ENCODE measurements around the gene CNOT3.

Gene CNOT3

DNA sequence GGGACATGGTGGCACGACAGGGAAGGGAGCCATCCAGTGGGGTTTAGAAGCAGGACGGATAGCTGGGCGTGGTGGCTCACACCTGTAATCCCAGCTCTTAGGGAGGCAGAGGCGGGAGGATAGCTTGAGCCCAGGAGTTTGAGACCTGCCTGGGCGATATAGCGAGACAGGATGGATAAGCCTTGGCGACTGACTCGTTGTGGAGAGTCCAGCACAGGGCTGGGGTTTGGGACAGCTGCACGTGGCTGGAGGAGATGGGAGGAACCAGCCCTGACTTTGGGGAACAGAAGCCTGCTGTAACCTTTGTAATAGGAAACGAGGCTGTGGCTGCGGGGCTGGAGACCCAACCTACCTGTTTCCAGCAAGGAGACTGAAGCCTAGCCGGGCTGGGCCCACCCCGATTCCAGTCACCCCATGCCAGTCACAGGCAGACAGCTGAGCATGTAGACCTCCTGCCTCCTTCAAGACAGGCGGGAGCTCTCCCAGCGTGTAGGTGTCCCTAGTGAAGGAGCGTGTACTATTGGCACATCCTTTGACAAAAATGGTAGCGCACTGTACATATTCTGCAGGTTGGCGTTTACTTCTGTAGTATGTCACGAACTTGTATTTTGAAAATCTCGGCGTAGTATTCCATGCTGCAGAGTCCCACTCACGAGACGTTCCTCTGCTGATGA, 13.9 kb downstream of the CNOT3 start:
- DNase-seq (ENCODE audit: low read depth): no peak

DNA sequence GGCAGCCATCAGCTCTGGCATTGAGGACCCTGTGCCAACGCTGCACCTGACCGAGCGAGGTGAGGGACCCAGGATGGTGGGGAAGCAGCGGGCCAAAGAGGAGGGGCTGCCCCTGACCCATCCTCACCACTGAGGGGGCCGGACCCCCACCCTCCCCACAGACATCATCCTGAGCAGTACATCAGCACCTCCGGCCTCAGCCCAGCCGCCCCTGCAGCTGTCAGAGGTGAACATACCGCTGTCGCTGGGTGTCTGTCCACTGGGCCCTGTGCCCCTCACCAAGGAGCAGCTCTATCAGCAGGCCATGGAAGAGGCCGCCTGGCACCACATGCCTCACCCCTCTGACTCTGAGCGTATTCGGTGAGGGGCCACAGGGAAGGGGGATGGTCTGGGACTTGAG, 14.7 kb downstream of the CNOT3 start:
- no peak for DNase-seq (ENCODE audit: low read depth)

DNA sequence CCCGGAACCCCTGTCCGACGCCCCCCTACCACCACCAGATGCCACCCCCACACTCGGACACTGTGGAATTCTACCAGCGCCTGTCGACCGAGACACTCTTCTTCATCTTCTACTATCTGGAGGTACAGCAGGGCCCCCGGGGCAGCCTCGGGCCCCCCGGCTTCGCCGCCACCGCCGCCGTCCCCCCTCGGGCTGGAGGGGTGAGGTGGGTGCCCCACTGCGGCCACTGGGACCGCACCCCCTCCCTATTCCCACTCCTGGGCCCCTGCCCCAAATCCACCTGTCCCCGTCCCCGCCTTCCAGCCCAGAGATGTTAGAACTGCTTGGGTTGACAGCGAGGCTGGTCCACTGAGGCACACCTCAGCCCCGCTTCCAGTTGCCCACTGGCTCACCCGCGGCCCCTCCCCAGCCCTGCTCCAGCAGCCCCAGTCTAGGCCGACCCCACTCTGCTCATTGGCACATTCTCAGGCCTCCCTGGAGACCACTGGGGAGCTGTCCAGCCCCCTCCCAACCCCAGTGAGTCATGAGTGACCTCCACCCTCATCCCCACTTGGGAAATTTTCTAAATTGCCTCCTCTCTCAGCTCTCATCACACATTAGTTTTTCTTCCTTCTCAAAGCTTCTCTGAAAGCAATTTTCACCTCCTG, 15.4 kb downstream of the CNOT3 start:
- no peak for DNase-seq (ENCODE audit: low read depth)

DNA sequence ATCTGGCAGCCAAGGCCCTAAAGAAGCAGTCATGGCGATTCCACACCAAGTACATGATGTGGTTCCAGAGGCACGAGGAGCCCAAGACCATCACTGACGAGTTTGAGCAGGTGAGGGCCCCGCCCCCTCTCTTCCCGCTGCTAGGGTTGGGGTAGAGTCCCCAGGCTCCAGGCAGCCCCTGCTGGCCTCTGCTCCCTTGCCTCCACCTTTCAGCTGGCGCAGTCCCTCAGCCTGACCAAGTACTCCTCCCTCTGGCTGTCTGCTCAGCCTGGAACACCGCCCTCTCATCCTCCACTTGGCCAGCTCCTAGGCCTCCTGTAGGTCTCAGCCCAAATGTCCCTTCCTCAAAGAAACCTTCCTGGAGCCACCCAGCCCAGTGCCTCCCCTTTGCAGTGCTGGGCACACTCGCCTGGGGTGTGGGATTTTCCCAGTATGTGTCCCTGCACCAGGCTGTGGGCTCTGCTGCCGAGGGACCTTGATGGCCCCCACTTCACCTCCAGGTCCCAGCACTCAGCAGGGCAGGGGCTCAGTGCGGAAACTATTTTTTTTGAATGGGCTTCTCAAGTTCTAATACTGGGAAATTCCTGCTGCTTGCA, 16.3 kb downstream of the CNOT3 start:
- no peak for DNase-seq (ENCODE audit: low read depth)

DNA sequence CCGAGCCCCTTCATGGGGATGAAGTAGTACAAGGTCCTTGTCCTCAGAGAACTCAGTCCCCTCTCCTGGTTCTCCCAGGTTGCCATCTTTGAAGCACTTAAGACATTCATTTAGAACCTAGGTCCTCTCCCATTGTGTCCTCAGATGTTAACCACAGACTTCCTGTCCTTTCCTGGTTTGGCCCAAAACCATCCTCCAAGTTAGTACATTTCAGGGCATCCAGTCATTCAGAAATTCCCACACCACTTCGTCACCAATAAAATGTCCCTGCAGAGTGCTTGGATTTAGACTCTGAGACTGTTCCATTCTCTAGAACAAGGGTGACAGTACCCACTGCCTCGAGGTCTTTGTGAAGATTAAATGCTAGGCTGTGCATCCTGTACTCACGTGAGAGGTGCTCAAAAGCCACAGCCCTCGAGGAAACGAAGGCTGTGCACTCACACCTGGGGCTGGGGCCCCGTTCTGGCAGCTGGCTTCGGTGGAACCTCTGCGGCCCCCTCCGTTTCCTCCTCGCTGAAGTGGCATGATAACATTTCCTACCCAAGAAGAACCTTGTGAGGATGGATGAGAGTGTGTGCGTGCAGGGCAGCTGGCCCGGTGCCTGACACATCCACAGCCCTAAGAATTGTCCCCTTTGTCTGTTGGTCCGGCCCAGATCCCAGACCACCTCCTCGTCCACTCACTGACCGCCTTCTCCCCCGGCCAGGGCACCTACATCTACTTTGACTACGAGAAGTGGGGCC, 17.2 kb downstream of the CNOT3 start:
- no peak for DNase-seq (ENCODE audit: low read depth)

DNA sequence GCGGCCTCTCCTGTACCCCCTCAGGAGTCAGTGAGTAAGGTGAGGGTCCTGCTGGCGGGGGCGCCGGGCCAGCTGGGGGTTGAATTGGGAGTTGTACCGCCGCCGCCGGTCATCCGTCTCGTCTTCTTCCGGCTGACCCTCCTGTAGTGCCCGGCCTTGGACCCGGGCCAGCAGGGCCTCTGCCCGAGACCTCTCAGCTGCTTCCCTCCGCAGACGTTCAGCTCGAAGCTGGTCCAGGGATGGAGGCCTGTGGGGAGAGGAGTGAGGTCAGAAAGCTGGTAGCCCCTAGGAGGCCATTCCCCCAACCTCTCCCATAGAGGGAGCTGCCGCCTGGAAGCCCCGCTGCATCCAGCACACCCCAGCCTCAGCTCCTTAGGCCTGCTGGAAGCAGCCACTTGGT, 18.1 kb downstream of the CNOT3 start:
- DNase-seq (ENCODE audit: low read depth): no peak

DNA sequence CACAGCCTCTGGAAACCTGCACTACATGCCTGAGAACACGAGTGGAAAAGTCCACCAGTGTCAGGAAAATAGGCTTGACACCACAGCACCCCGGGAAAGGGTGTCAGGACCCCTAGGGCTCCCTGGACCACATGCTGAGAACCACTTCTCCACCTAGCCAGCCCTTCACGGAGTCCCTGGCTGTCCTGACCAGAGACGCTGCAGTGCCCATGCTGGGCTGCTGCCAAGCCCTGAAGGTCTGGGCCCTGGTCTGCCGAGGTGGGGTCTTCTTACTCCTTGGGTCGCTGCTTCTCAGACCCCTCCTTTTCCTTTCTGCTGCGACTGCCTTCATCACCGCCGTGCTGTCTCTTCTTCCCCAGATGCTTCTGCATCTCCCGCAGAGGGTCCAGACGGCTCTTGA, 18.9 kb downstream of the CNOT3 start:
- no peak for DNase-seq (ENCODE audit: low read depth)

DNA sequence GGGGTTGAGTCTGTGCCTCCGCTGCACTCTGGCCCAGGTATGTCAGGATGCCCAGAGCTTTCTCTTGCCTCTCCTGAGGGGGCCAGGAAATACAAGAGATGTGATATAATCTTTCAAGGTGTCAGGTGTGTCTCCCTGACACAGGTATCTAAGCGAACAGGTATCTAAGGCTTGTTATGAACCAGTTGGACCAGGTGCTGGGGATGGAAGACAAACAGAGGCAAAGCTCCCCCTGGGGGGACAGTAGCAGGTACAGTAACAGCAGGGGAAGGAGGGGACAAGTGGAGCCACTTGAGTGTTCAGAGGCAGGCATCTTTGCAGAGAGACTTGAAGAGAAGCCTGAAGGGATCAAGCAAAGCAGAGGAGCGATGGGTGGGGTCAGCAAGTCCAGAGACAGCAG, 19.4 kb downstream of the CNOT3 start:
- no peak for DNase-seq (ENCODE audit: low read depth)

DNA sequence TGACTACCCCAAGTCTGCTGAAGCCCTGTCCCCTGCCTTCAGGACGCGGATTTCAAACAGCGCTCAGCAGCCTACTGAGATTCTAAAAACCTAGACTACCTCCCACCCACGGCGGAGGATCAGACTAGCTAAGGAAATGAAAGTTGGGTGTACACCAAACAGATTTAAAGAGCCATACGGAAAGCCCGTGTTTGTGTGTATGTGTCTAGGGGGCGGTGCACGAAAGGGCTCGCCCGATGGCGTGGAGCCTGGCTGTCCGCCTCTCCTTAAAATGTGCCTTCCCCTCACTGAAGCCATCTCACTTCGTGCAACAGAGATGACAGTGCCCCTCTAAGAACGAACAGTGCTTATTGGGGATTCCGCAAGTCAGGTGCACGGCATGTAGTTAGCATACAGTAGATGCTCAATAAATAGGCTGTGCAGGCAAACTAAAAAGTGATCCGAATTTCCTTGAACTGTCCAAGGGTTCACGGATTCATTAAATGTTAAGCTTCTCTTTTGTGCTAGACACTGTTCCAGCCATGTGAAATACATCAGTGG, 21.3 kb downstream of the CNOT3 start:
- DNase-seq (ENCODE audit: low read depth): no peak

DNA sequence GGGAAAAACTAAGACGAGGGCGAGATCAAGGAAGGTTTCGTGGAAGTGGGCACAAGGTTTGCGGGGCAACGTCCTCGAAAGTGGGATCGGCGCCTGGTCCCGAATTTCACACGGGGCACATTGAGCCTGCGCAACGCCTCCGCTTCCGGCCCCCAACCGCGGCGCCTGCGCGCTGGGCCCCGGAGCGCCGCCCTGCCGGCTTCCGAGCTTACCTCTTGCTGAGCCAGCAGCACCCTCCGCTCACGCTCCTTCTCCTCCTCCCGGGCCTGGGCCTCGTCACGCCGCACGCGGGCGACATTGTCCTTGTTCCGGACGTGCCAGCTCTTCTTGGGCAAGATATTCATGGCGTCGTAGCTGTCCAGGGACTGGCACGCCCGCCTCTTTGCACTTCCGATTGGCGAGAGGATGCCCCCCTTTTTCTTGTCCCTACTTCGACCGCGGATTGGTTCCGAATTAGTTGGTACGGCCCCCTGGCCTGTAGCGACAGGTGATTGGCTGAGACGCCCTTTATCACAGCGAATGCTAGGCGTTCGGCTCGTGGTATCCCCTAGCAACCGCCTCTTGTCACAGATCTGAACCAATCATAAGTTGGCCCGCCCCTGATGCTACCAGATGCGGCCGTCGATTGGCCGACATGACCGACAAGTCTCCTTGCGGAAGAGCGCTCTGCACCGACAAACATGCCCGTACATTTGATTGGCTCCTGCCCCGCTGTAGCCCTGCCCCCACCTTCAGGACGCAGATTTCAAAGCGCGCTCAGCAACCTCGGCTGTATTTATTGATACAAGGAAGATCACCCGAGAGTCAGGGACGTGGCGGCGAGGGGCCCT, 22.0 kb downstream of the CNOT3 start, which contains the start of gene LENG1:
Gene LENG1 (minus strand): TSS at position 370 of the 830 bp plus-strand sequence. CDS start 26 bp downstream, at position 344.
- DNase-seq (ENCODE audit: low read depth): peak; percentile 100

DNA sequence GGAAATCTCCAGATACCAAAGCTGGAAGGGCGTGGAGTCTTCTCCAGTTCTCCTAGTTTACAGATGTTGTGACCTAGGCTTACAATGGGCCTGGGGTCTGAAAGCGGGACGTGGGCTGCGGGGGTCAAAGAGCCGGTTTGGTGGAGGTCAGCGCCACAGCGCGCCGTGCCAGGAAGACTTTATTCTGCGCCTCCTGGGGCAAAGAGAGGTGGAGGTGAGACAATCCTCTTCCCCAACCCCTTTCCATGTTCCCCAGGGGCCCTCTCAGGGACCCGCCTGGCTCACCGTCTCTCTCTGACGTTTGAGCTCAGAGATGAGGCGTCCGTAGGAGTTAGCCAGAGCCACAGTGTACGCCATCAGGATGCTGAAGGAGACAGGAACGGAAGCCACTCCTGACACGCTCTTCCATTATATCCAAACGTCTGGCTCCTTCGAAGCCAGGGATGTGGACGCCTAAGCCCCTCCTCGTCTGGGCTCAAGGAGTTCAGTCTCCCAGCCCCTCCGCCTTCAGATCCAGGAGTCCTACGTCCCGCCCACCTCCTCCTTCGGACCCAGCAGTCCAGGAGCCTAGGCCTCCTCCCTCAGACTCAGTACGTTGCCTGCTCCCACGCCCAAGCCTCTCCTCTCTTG, 22.7 kb downstream of the CNOT3 start:
- no peak for DNase-seq (ENCODE audit: low read depth)

DNA sequence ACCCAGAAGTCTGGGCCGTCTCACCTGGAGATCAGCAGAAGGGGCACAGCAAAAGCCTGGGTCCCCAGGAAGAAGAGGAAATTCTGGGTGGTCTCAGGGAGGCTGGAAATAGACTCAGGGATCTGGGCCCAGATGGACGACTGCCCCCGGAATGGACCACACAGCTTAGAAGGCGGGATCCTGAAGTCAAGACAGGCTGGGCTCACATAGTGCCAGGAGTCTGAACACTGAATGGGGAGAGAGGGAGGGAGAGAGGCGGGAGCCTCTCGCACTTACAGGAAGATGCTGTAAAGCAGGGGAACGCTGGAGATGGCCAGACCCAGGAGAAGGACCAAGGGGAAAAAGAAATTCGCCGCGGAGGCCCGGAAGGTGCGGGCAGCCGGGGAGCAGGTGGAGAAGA, 23.3 kb downstream of the CNOT3 start:
- no peak for DNase-seq (ENCODE audit: low read depth)

DNA sequence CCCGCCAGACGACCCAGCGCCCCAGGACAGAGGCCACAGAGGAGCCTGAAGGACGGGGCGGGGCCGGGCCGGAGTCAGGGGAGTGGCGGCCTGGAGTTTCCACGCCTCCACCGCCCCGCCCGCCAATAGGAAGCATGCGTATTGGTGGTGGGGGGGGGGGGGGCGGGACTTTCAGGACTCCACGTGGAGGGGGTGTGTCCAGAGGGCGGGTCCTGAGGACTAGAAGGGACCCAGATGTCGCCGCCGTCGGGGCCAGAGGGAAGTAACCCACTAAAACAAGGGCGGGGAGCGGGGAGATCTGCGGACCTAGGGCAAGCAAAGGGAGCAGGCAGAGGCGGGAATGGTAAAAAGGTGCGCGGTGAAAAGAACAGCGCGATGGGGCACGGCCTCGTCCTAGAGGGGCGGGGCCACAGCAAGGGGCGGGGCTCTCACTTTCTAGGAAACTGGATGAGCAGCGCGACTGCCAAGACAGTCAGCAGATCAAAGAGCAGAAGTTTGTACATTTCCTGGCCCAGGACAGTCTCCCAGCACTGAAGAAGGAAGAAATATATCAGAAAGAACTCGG, 24.8 kb downstream of the CNOT3 start:
- DNase-seq (ENCODE audit: low read depth): peak; percentile 81

DNA sequence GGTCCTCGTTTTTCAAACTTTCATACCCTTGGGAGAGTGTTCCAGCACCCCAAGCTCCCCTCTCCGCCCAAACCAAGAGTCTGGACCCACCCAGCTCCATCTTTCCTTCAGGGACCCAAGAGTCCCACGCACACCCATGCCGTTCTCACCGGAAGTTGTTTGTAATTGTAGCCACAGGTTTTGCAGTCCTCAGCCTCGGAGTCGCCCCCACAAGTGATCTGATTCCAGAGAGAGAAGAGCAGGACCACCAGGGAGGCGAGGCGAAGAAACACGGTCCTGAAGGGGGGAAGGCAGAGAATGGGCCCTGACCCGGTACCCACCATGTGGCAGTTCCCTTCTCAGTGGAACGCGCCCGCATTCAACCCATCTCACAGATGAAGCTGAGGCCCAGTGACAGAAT, 25.3 kb downstream of the CNOT3 start:
- no peak for DNase-seq (ENCODE audit: low read depth)

DNA sequence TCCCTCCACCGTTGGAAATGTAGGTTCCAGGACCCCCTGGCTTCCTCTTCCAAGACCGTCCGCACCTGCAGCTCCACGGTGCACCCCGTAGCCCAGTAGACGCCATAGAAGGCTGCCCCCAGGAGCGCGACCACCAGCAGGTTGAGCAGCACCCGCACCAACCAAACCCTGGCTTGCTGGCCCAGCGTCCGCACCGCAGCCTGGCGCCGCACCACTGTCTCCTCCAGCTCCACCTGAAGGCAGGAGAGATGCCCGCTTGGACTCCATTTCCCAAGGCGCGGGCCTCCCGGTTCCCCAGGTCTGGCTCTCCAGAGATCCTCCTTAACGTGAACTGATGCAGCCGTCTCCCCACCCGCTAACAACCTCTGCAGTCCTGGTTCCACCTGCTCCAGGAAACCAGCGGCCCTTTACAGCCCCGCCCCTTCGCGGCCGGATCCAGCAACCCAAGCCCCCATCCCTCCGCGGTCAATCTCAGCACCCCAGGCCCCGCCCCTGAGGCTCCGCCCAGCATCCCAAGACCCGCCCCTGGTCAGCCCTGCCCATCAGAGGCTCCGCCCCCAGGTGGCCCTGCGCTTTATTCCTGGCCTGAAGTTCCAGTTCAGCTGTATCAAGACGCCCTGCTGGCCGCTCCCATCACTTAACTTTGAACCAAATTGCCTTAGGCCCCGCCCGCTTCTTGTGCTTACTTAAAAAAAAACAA, 27.0 kb downstream of the CNOT3 start:
- no peak for DNase-seq (ENCODE audit: low read depth)

DNA sequence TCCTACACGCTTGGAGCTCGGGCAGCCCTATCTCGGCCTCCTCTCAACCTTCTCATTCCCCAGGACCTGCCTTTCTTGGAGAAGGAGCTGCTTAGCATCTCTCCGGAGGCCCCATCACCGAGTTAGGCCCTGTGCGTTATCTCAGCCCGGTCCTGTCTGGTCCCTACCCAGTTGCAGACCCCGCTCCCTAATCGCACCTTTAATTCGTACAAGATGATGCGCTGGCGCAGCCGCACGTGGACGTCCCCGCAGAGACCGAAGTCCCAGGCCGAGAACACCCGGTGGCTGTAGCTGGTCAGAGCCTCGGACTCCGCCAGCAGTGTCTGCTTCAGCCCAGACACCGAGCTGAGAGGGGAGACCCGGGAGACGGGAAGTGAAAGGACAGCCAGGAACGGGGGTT, 27.7 kb downstream of the CNOT3 start:
- no peak for DNase-seq (ENCODE audit: low read depth)

DNA sequence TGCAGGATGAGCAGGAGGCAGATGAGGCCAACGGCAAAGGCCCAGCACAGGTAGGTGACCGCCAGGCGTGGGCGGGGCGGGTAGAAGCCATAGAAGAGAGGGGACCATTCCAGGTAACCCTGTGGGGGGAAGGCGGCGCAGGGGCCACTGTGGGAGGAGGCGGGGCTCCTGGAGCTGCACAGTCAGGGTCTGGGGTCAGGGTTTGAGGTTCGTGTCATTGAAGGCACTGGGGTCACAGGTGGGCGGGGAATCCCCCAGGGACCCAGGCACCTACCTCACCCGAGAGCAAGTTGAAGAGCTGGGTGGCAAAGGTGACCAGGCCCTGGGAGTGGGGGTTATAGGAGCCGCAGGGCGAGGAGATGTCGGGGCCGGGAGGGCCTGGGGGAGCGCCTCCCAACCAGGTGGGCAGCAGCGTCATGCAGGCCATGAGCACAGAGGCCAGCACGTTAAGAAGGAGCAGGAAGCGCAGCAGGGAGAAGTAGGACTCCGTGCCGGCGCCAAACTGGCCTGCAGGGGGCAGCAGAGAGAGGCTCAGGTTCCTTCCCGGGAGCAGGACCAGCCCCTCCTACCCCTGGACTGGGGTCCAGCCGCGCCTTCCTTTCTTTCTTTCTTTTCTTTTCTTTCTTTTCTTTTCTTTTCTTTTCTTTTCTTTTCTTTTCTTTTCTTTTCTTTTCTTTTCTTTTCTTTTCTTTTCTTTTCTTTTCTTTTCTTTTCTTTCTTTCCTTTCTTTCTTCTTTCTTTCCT, 30.8 kb downstream of the CNOT3 start:
- peak; percentile 72 for DNase-seq (ENCODE audit: low read depth)

DNA sequence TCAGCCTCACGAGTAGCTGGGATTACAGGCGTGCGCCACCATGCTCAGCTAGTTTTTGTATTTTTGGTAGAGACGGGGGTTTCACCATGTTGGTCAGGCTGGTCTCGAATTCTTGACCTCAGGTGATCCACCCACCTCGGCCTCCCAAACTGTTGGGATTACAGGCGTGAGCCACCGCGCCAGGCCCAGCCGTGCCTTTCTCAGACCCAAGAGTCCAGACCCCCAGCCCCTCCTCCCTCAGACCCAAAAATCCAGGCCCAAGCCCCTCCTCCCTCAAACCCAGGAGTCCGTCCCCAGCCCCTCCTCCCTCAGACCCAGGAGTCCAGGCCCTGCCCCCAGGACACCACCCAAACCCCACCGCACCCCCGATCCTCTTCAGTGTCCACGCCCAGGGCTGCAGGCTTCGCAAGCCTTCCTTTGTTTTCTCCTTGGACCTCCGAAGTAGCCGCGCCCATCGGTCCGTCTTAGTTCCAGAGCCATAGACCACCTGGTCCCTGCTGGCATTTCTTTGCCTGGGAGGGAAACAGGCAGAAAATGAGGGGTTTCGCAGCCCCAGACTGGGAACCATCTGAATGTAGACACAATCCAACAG, 31.7 kb downstream of the CNOT3 start:
- no peak for DNase-seq (ENCODE audit: low read depth)
